ENCODE measurements around the gene INTS11.

INTS11 gene

GRCh38 chr1:1285611-1286311, 38.7 kb downstream of the INTS11 start:
- ChIA-PET POLR2A (no interaction called here), CTCF (no interaction called here)
- H3K4me1 ChIP-seq (ENCODE audit: control insufficient read depth, insufficient read depth, low read length) = no peaks in the 10 kb centered on the region
- H3K9me3 ChIP-seq (ENCODE audit: control insufficient read depth, insufficient read depth, low read depth, low read length) = no peaks in the 10 kb centered on the region
- H3K27ac ChIP-seq (ENCODE audit: extremely low read depth, low read depth, low read length) = no peak overlapping the region
- TF ChIP-seq ZNF555 (tag by site-specific recombination; conservative IDR thresholded peaks at IDR 0.05) = no peak
- TF ChIP-seq KLF1 (tag by site-specific recombination; IDR thresholded peaks at IDR 0.05) = 0 out of 2 replicates have a peak, but pooled peaks have one; percentile 38
- H3K36me3 ChIP-seq (ENCODE audit: control insufficient read depth in 2 of 2, insufficient read depth in 1 of 2, low read length in 2 of 2) = no peaks in the 10 kb centered on the region
- H3K4me3 ChIP-seq (ENCODE audit: low read depth, low read length) = no peak overlapping the region

GRCh38 chr1:1285102-1285571, 39.3 kb downstream of the INTS11 start:
- CTCF ChIA-PET = no interaction called here
- no peak overlapping the region for H3K4me3 ChIP-seq (ENCODE audit: low read depth, low read length)

More at GRCh38 chr1:1285102-1285571, 39.3 kb downstream of the INTS11 start:
- Histone ChIP-seq H3K4me1 (ENCODE audit: control insufficient read depth, insufficient read depth, low read length) (no peaks in the 10 kb centered on the region), H3K36me3 (ENCODE audit: control insufficient read depth in 2 of 2, insufficient read depth in 1 of 2, low read length in 2 of 2) (no peaks in the 10 kb centered on the region), H3K9me3 (ENCODE audit: control insufficient read depth, insufficient read depth, low read depth, low read length) (no peaks in the 10 kb centered on the region), H3K27ac (ENCODE audit: extremely low read depth, low read depth, low read length) (no peak overlapping the region)
- POLR2A ChIA-PET = no interaction called here
- TF ChIP-seq ZNF114 (tag by site-specific recombination; IDR thresholded peaks at IDR 0.05) (no peak), ZNF398 (tag by site-specific recombination; IDR thresholded peaks at IDR 0.05) (no peak), AEBP2 (tag by site-specific recombination; IDR thresholded peaks at IDR 0.05; ENCODE audit: borderline replicate concordance) (no peak), ZEB2 (tag by site-specific recombination; IDR thresholded peaks at IDR 0.05) (no peak), KLF8 (tag by site-specific recombination; IDR thresholded peaks at IDR 0.05) (no peak), PRDM4 (tag by site-specific recombination; IDR thresholded peaks at IDR 0.05) (no peak), OSR2 (tag by site-specific recombination; IDR thresholded peaks at IDR 0.05) (no peak), ZNF335 (tag by site-specific recombination; conservative IDR thresholded peaks at IDR 0.05) (no peak), ZNF274 (IDR thresholded peaks at IDR 0.05; ENCODE audit: low read length) (no peak), ZNF274 (tag by site-specific recombination; IDR thresholded peaks at IDR 0.05; ENCODE audit: borderline replicate concordance) (no peak), ZNF596 (tag by site-specific recombination; IDR thresholded peaks at IDR 0.05) (no peak), ZBTB44 (tag by site-specific recombination; IDR thresholded peaks at IDR 0.05) (no peak), MEIS1 (CRISPR knock-in tag; IDR thresholded peaks at IDR 0.05; ENCODE audit: borderline replicate concordance) (no peak)

Measured in HEK293 (cell line).